Activated CD4-positive, alpha-beta T cell treated with anti-CD3 and anti-CD28 coated beads, Interleukin-2, amount 10 ng/mL, durations not matched to agents 7 days and 5 days (primary cell): ENCODE results near the gene SMIM5. TPM values are rescaled to one million over a fixed set of nuclear protein-coding genes. Genes with fewer than 3 reads are reported as not detected.
A peak's percentile ranks its signal among the peaks of the same experiment; 100 is the strongest.

Experiments
- CTCF ChIA-PET: fragments of 350-600 bp; sonication (Branson Sonifier 250); formaldehyde crosslinking; loops from one replicate; lab custom pipeline; 2021; ENCODE audit warnings: antibody characterized with exemption; lab: Charles Lee
- POLR2A ChIA-PET: fragments of 350-600 bp; sonication (Branson Sonifier 250); formaldehyde crosslinking; loops from one replicate; lab custom pipeline; 2021; ENCODE audit warnings: antibody characterized with exemption; lab: Charles Lee
- DNase-seq: peaks from one replicate; pipeline ENCODE4 v3.0.0-alpha.2; 2020
- H3K27ac Mint-ChIP-seq: one replicate; pipeline ENCODE4 v1.8.0; 2021; ENCODE audit warnings: mild to moderate bottlenecking, moderate library complexity, mixed read lengths
- H3K27me3 Mint-ChIP-seq: one replicate; pipeline ENCODE4 v1.8.0; 2021; ENCODE audit warnings: mixed read lengths
- H3K36me3 Mint-ChIP-seq: one replicate; pipeline ENCODE4 v1.8.0; 2021; ENCODE audit warnings: low read depth, mixed read lengths
- H3K4me1 Mint-ChIP-seq: one replicate; pipeline ENCODE4 v1.8.0; 2021; ENCODE audit warnings: mixed read lengths
- H3K4me3 Mint-ChIP-seq: one replicate; pipeline ENCODE4 v1.8.0; 2021; ENCODE audit warnings: mild to moderate bottlenecking, moderate library complexity, mixed read lengths
- H3K9me3 Mint-ChIP-seq: one replicate; pipeline ENCODE4 v1.8.0; 2021; ENCODE audit warnings: mixed read lengths
- total RNA-seq, 2 experiments: library from RNA; stranded (reverse); gene quantifications; one replicate each; pipeline ENCODE4 v1.2.3, GENCODE V29; 2021

Gene SMIM5
- total RNA-seq, 2 experiments from 2014 or later: 0.10 to 0.12 TPM

DNA sequence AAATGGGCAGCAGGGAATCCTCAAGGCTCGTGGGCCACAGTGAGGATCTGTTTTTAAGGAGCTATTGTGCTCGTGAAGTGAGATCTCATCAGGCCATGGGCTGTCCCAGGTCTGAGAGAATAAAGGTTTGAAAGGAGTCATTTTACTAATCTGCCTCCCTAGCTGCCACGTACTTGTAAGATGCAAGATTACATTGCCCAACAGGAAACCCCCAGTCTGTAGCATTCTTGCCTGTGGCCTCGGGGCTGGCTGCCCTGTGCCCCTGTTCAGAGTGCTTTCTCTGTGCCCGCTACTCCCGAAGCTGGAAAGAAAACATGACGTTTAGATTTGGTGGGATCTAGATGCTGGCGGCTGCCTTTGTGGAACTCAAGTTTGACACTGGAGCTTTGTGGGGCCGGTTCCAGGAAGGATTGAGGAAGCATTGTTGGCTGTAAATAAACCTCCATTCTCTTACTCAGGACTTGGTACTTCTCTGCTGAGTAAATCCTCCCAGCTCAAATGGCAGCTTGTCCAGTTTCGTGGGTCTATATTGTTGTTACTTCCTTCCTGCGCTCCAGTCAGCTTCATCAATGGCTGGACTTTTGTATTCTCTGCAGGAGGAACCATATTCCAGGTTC lies 55.1 kb downstream of the SMIM5 start:
- H3K27ac Mint-ChIP-seq: peak overlapping the region; percentile 85
- no peaks in the 10 kb centered on the region for H3K9me3 Mint-ChIP-seq
- no peak overlapping the region for H3K4me3 Mint-ChIP-seq
- no peak for DNase-seq
- peaks cover 65% of the 10 kb centered on the region for H3K4me1 Mint-ChIP-seq
- POLR2A ChIA-PET: interaction anchor here (0.6 to 0.7 kb wide), 3 partner anchors 19 to 314 kb away, joined by 3 read pairs; no protein-coding TSS in a partner anchor
- H3K27me3 Mint-ChIP-seq: no peaks in the 10 kb centered on the region
- CTCF ChIA-PET: interaction anchor here (0.6 to 2.5 kb wide), 7 partner anchors 9 to 1132 kb away, joined by 3 to 11 read pairs (median 4); partner anchors contain the start of gene SMIM5
- peaks cover 4% of the 10 kb centered on the region for H3K36me3 Mint-ChIP-seq

DNA sequence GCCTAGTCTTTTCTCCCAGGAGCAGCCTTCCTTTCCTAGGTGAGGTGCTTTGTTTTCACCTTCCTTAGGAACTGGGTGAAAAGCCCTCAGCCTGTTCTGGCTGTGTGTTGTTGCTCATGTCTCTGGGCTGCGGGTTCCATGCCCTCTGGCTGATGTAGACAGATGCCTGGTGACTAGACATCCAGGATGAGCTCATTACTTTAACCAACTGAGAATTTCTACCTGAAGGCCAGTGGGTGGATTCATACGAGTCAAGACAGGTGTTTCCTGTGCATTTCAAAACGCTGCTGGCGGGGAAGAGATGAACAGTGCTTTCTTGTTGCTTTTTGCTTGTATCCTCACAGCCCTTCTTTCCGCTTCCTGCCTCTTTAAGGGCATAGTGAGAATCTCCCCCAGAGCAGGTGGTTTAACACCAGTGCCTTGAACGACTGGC lies 56.2 kb downstream of the SMIM5 start:
- Mint-ChIP-seq H3K36me3 (peaks cover 6% of the 10 kb centered on the region), H3K4me1 (peaks cover 63% of the 10 kb centered on the region), H3K4me3 (peak overlapping the region; percentile 23)

More for the DNA sequence above, 56.2 kb downstream of the SMIM5 start:
- CTCF ChIA-PET: interaction anchor here (0.5 to 2.5 kb wide), 6 partner anchors 9 to 773 kb away, joined by 3 to 11 read pairs (median 4); no protein-coding TSS in a partner anchor
- POLR2A ChIA-PET: no interaction called here
- peak; percentile 75 for DNase-seq
- no peaks in the 10 kb centered on the region for H3K9me3 Mint-ChIP-seq
- H3K27me3 Mint-ChIP-seq: no peaks in the 10 kb centered on the region
- peak overlapping the region; percentile 85 for H3K27ac Mint-ChIP-seq

Other genes starting within 250 kb of the SMIM5 start
- gene GRB2, start 227.8 kb upstream of the SMIM5 start, total RNA-seq: 100 to 1,000 TPM; 136 to 150 TPM
- 10 to 100 TPM; 80.3 to 82.1 TPM for gene TMEM94, start 176.8 kb upstream of the SMIM5 start, total RNA-seq
- 1 to 10 TPM in 1 of 2 experiments, under 1 TPM in 1; 0.47 to 1.1 TPM for gene CASKIN2, start 117.9 kb upstream of the SMIM5 start, total RNA-seq
- gene TSEN54, start 116.9 kb upstream of the SMIM5 start, total RNA-seq: 10 to 100 TPM; 48.8 to 59.2 TPM
- gene LLGL2, start 107.7 kb upstream of the SMIM5 start, total RNA-seq: 10 to 100 TPM; 17.8 to 24.2 TPM
- 10 to 100 TPM; 11.0 to 13.4 TPM for gene MYO15B, start 45.6 kb upstream of the SMIM5 start, total RNA-seq
- 10 to 100 TPM; 44.7 to 47.1 TPM for gene RECQL5, start 33.7 kb downstream of the SMIM5 start, total RNA-seq
- gene SAP30BP, start 33.9 kb downstream of the SMIM5 start, total RNA-seq: 10 to 100 TPM; 97.0 to 97.5 TPM
- gene ITGB4, start 88.0 kb downstream of the SMIM5 start, total RNA-seq: under 1 TPM; 0.55 to 0.96 TPM
- 10 to 100 TPM; 40.9 to 44.7 TPM for gene GALK1, start 131.8 kb downstream of the SMIM5 start, total RNA-seq
- 10 to 100 TPM; 27.1 to 28.7 TPM for gene UNK, start 151.4 kb downstream of the SMIM5 start, total RNA-seq
- gene UNC13D, start 211.0 kb downstream of the SMIM5 start, total RNA-seq: 100 to 1,000 TPM; 161 to 182 TPM
- gene WBP2, start 221.9 kb downstream of the SMIM5 start, total RNA-seq: 10 to 100 TPM; 76.8 to 83.5 TPM
- 10 to 100 TPM; 33.9 to 43.4 TPM for gene TRIM47, start 245.1 kb downstream of the SMIM5 start, total RNA-seq